ENCODE measurements around the gene SGK1.

DNA sequence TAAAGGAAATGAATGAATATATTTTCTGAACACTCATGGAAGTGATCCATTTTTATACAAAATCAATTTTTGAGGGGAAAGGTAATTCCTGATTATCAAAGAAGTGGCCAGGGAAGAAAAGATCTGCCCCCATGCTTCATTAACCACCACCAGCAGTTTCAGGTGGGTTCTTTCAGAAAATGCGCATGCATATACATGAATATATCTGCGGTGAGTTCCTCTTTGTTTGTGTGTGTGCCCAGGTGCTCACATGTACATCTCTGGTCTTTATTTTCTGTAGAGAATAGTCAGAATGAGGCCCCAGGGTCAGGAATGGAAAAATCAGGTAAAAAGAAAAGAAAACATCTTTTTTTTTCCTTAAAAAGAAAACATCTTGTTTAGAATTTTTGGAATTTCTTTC is 88.4 kb downstream of the SGK1 start:
- TF ChIP-seq, protein P1, sequence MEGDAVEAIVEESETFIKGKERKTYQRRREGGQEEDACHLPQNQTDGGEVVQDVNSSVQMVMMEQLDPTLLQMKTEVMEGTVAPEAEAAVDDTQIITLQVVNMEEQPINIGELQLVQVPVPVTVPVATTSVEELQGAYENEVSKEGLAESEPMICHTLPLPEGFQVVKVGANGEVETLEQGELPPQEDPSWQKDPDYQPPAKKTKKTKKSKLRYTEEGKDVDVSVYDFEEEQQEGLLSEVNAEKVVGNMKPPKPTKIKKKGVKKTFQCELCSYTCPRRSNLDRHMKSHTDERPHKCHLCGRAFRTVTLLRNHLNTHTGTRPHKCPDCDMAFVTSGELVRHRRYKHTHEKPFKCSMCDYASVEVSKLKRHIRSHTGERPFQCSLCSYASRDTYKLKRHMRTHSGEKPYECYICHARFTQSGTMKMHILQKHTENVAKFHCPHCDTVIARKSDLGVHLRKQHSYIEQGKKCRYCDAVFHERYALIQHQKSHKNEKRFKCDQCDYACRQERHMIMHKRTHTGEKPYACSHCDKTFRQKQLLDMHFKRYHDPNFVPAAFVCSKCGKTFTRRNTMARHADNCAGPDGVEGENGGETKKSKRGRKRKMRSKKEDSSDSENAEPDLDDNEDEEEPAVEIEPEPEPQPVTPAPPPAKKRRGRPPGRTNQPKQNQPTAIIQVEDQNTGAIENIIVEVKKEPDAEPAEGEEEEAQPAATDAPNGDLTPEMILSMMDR (IDR thresholded peaks at IDR 0.05) = no peak
- no peak for TF ChIP-seq POLR2AphosphoS5 (IDR thresholded peaks at IDR 0.05)
